ENCODE measurements around the gene PLA2G4B.

DNA sequence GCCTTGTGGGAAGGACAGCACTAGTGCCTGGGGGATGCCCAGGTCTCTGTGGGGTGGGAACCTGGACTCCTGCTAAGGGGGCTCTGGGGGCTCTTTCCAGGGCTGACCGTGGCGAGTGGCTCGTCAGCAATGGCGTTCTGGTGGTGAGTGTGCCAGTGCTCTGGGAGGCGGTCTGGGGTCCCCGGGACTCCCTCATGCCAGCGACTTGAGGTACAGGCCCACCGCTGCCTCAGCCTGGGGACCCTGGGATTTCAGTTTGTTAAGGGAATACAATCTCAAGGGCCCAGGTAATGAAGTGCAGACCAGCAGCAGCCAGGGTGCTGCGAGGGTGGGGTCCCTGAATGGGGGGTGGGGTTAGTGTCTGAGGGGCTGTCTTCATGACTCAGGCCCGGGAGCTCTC is 2.5 kb downstream of the PLA2G4B start:
- TF ChIP-seq, protein P1, sequence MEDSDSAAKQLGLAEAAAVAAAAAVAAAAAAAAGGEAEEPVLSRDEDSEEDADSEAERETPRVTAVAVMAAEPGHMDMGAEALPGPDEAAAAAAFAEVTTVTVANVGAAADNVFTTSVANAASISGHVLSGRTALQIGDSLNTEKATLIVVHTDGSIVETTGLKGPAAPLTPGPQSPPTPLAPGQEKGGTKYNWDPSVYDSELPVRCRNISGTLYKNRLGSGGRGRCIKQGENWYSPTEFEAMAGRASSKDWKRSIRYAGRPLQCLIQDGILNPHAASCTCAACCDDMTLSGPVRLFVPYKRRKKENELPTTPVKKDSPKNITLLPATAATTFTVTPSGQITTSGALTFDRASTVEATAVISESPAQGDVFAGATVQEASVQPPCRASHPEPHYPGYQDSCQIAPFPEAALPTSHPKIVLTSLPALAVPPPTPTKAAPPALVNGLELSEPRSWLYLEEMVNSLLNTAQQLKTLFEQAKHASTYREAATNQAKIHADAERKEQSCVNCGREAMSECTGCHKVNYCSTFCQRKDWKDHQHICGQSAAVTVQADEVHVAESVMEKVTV (CRISPR knock-in tag; IDR thresholded peaks at IDR 0.05) = no peak
- TF ChIP-seq ZNF197 (CRISPR knock-in tag; IDR thresholded peaks at IDR 0.05; ENCODE audit: low read depth) (no peak), RAD21 (CRISPR knock-in tag; conservative IDR thresholded peaks at IDR 0.05 in 1 of 2, IDR thresholded peaks at IDR 0.05 in 1 of 2) (no peak), KLF13 (tag; IDR thresholded peaks at IDR 0.05; ENCODE audit: borderline replicate concordance, low read depth) (no peak), CEBPB (tag; IDR thresholded peaks at IDR 0.05) (no peak), JUNB (CRISPR knock-in tag; conservative IDR thresholded peaks at IDR 0.05) (no peak), ILK (tag; IDR thresholded peaks at IDR 0.05; ENCODE audit: borderline replicate concordance, low read depth) (no peak), NONO (IDR thresholded peaks at IDR 0.05; ENCODE audit: low read depth in 2 of 2, low read length in 1 of 2) (no peak), MCM2 (IDR thresholded peaks at IDR 0.05; ENCODE audit: low read depth) (no peak), MAFF (IDR thresholded peaks at IDR 0.05; ENCODE audit: low read length) (no peak)
- TF ChIP-seq, protein P2, sequence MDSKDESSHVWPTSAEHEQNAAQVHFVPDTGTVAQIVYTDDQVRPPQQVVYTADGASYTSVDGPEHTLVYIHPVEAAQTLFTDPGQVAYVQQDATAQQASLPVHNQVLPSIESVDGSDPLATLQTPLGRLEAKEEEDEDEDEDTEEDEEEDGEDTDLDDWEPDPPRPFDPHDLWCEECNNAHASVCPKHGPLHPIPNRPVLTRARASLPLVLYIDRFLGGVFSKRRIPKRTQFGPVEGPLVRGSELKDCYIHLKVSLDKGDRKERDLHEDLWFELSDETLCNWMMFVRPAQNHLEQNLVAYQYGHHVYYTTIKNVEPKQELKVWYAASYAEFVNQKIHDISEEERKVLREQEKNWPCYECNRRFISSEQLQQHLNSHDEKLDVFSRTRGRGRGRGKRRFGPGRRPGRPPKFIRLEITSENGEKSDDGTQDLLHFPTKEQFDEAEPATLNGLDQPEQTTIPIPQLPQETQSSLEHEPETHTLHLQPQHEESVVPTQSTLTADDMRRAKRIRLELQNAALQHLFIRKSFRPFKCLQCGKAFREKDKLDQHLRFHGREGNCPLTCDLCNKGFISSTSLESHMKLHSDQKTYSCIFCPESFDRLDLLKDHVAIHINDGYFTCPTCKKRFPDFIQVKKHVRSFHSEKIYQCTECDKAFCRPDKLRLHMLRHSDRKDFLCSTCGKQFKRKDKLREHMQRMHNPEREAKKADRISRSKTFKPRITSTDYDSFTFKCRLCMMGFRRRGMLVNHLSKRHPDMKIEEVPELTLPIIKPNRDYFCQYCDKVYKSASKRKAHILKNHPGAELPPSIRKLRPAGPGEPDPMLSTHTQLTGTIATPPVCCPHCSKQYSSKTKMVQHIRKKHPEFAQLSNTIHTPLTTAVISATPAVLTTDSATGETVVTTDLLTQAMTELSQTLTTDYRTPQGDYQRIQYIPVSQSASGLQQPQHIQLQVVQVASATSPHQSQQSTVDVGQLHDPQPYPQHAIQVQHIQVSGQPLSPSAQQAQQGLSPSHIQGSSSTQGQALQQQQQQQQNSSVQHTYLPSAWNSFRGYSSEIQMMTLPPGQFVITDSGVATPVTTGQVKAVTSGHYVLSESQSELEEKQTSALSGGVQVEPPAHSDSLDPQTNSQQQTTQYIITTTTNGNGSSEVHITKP (IDR thresholded peaks at IDR 0.05; ENCODE audit: partially characterized antibody) = no peak
- TF ChIP-seq, protein P3, sequence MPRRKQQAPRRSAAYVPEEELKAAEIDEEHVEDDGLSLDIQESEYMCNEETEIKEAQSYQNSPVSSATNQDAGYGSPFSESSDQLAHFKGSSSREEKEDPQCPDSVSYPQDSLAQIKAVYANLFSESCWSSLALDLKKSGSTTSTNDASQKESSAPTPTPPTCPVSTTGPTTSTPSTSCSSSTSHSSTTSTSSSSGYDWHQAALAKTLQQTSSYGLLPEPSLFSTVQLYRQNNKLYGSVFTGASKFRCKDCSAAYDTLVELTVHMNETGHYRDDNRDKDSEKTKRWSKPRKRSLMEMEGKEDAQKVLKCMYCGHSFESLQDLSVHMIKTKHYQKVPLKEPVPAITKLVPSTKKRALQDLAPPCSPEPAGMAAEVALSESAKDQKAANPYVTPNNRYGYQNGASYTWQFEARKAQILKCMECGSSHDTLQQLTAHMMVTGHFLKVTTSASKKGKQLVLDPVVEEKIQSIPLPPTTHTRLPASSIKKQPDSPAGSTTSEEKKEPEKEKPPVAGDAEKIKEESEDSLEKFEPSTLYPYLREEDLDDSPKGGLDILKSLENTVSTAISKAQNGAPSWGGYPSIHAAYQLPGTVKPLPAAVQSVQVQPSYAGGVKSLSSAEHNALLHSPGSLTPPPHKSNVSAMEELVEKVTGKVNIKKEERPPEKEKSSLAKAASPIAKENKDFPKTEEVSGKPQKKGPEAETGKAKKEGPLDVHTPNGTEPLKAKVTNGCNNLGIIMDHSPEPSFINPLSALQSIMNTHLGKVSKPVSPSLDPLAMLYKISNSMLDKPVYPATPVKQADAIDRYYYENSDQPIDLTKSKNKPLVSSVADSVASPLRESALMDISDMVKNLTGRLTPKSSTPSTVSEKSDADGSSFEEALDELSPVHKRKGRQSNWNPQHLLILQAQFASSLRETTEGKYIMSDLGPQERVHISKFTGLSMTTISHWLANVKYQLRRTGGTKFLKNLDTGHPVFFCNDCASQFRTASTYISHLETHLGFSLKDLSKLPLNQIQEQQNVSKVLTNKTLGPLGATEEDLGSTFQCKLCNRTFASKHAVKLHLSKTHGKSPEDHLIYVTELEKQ (CRISPR knock-in tag; IDR thresholded peaks at IDR 0.05) = no peak
- TF ChIP-seq, protein P4, sequence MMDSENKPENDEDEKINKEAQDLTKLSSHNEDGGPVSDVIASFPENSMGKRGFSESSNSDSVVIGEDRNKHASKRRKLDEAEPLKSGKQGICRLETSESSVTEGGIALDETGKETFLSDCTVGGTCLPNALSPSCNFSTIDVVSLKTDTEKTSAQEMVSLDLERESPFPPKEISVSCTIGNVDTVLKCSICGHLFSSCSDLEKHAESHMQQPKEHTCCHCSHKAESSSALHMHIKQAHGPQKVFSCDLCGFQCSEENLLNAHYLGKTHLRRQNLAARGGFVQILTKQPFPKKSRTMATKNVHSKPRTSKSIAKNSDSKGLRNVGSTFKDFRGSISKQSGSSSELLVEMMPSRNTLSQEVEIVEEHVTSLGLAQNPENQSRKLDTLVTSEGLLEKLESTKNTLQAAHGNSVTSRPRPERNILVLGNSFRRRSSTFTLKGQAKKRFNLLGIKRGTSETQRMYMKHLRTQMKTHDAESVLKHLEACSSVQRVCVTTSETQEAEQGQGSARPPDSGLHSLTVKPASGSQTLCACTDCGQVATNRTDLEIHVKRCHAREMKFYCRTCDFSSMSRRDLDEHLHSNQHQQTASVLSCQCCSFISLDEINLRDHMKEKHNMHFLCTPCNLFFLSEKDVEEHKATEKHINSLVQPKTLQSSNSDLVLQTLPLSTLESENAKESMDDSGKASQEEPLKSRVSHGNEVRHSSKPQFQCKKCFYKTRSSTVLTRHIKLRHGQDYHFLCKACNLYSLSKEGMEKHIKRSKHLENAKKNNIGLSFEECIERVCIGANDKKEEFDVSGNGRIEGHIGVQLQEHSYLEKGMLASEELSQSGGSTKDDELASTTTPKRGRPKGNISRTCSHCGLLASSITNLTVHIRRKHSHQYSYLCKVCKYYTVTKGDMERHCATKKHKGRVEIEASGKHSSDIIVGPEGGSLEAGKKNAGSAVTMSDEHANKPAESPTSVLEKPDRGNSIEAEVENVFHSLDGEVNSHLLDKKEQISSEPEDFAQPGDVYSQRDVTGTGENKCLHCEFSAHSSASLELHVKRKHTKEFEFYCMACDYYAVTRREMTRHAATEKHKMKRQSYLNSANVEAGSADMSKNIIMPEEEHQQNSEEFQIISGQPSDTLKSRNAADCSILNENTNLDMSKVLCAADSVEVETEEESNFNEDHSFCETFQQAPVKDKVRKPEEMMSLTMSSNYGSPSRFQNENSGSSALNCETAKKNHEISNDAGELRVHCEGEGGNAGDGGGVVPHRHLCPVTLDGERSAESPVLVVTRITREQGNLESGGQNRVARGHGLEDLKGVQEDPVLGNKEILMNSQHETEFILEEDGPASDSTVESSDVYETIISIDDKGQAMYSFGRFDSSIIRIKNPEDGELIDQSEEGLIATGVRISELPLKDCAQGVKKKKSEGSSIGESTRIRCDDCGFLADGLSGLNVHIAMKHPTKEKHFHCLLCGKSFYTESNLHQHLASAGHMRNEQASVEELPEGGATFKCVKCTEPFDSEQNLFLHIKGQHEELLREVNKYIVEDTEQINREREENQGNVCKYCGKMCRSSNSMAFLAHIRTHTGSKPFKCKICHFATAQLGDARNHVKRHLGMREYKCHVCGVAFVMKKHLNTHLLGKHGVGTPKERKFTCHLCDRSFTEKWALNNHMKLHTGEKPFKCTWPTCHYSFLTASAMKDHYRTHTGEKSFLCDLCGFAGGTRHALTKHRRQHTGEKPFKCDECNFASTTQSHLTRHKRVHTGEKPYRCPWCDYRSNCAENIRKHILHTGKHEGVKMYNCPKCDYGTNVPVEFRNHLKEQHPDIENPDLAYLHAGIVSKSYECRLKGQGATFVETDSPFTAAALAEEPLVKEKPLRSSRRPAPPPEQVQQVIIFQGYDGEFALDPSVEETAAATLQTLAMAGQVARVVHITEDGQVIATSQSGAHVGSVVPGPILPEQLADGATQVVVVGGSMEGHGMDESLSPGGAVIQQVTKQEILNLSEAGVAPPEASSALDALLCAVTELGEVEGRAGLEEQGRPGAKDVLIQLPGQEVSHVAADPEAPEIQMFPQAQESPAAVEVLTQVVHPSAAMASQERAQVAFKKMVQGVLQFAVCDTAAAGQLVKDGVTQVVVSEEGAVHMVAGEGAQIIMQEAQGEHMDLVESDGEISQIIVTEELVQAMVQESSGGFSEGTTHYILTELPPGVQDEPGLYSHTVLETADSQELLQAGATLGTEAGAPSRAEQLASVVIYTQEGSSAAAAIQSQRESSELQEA (IDR thresholded peaks at IDR 0.05; ENCODE audit: low read depth) = no peak
- TF ChIP-seq, protein P5, sequence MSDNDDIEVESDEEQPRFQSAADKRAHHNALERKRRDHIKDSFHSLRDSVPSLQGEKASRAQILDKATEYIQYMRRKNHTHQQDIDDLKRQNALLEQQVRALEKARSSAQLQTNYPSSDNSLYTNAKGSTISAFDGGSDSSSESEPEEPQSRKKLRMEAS (CRISPR knock-in tag; IDR thresholded peaks at IDR 0.05) = no peak

Measured in K562 (cell line).